Tibial nerve (tissue), 4 donors: ENCODE measurements around the gene KRT80. TPM values are rescaled to one million over a fixed set of nuclear protein-coding genes. Genes with fewer than 3 reads are reported as not detected.

Experiments
- DNase-seq, 2 donors: peaks; one replicate each; pipeline ENCODE4 v3.0.0-alpha.2; 2019; ENCODE audit warnings: low spot score in 2 of 2
- H3K27ac ChIP-seq, 4 donors: fragments of 200-600 bp; sonication (generic) in 3 of 4; one replicate each; pipeline ENCODE4 v1.5.1; 2017 to 2019; ENCODE audit warnings: mild to moderate bottlenecking in 1 of 4
- H3K27me3 ChIP-seq, 2 donors: fragments of 200-600 bp; sonication (generic) in 1 of 2; one replicate each; pipeline versions ENCODE4 v1.5.1 to v1.6.0; 2017 to 2019
- H3K36me3 ChIP-seq, 3 donors: fragments of 200-600 bp; sonication (generic); one replicate each; pipeline ENCODE4 v1.5.1; 2018 to 2019
- H3K4me1 ChIP-seq, 4 donors: fragments of 200-600 bp; sonication (generic) in 3 of 4; one replicate each; pipeline ENCODE4 v1.5.1; 2017 to 2019
- H3K4me3 ChIP-seq, 4 donors: fragments of 200-600 bp; sonication (generic) in 3 of 4; one replicate each; pipeline ENCODE4 v1.5.1; 2017 to 2019; ENCODE audit warnings: mild to moderate bottlenecking in 1 of 4, moderate library complexity in 1 of 4
- H3K9me3 ChIP-seq, 4 donors: fragments of 200-600 bp; sonication (generic) in 3 of 4; one replicate each; pipeline ENCODE4 v1.5.1; 2017 to 2019
- EP300 ChIP-seq, 2 donors: sonication (generic); formaldehyde crosslinking; IDR thresholded peaks; one replicate each; pipeline ENCODE4 v1.6.1; 2017; ENCODE audit warnings: antibody characterized with exemption in 2 of 2, mild to moderate bottlenecking in 1 of 2
- POLR2A ChIP-seq, 2 donors: fragments of 450-650 bp; IDR thresholded peaks; one replicate each; pipeline ENCODE4 v1.6.1; 2017; ENCODE audit warnings: antibody characterized with exemption in 2 of 2, mild to moderate bottlenecking in 2 of 2, moderate library complexity in 2 of 2
- WGBS, 2 donors: methylation state at CpG; one replicate each; pipeline ENCODE4 v1.1.5; 2018; 5-methylcytosine and 5-hydroxymethylcytosine counted together
- total RNA-seq, 4 donors: library from RNA; depleted of rRNA; stranded (reverse); fragments of >200 nt; gene quantifications; one replicate each; pipeline ENCODE4 v1.1.0, GENCODE V29; 2016
- TF ChIP-seq, protein P1 (sequence below), 5 experiments: fragments of 200-600 bp in 3 of 5; fragments of 450-650 bp in 2 of 5; sonication (generic) in 3 of 5; IDR thresholded peaks; one replicate each; pipeline ENCODE4 v1.5.1; 2016 to 2019; ENCODE audit warnings: antibody characterized with exemption in 5 of 5, mild to moderate bottlenecking in 3 of 5, moderate library complexity in 2 of 5

KRT80 gene
- total RNA-seq, 4 donors from 2014 or later = not detected

DNA sequence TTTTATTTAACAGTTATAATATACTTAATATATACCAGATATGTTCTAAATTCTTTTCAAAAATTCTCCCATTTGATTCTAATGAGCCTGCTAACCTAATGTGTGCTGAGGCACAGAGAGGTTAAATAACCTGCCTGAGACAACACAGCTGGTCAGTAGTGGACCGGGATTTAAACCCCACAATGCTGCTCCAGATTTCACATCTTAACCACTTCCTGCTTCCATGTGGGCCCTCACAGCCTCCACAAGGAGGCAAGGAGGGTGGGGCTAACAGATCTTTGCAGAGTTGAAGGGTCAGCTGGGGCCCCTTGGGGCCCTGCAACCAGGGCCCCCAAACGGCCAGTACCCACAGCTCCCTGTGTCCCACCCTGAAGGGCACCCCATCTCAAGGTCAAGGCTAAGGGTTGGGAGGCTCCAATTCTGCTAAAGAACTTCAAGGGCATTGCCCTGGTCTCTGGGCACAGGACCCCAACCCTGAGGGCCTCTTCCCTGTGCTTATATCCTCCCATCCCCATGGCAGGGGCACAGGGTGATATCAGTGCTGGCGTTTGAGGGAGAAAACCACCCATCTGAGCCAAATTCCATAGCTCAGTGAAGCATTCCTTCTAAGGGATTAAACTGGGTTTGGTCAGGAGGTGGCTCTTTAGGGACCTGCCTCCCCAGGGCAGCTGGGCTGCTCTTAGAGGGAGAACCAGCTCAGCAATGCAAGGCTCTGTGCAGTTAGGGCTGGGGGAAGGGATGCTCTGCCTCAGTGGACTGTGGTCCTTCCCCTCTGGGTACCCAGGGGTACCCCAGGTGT lies 2.2 kb downstream of the KRT80 start:
- no peaks in the 10 kb centered on the region for H3K9me3 ChIP-seq
- TF ChIP-seq, protein P1, sequence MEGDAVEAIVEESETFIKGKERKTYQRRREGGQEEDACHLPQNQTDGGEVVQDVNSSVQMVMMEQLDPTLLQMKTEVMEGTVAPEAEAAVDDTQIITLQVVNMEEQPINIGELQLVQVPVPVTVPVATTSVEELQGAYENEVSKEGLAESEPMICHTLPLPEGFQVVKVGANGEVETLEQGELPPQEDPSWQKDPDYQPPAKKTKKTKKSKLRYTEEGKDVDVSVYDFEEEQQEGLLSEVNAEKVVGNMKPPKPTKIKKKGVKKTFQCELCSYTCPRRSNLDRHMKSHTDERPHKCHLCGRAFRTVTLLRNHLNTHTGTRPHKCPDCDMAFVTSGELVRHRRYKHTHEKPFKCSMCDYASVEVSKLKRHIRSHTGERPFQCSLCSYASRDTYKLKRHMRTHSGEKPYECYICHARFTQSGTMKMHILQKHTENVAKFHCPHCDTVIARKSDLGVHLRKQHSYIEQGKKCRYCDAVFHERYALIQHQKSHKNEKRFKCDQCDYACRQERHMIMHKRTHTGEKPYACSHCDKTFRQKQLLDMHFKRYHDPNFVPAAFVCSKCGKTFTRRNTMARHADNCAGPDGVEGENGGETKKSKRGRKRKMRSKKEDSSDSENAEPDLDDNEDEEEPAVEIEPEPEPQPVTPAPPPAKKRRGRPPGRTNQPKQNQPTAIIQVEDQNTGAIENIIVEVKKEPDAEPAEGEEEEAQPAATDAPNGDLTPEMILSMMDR (IDR thresholded peaks at IDR 0.05) = no peak
- TF ChIP-seq POLR2A (IDR thresholded peaks at IDR 0.05) (no peak), EP300 (IDR thresholded peaks at IDR 0.05) (no peak)
- WGBS, 2 donors = 32 to 39% methylated on average over 3 of the region's 3 CpGs
- H3K4me3 ChIP-seq = no peak overlapping the region
- H3K27ac ChIP-seq = no peak overlapping the region
- peaks cover 0 to 45% (median 10%) of the 10 kb centered on the region in 4 donors for H3K4me1 ChIP-seq
- no peak for DNase-seq
- no peaks in the 10 kb centered on the region for H3K36me3 ChIP-seq
- H3K27me3 ChIP-seq = no peaks in the 10 kb centered on the region

DNA sequence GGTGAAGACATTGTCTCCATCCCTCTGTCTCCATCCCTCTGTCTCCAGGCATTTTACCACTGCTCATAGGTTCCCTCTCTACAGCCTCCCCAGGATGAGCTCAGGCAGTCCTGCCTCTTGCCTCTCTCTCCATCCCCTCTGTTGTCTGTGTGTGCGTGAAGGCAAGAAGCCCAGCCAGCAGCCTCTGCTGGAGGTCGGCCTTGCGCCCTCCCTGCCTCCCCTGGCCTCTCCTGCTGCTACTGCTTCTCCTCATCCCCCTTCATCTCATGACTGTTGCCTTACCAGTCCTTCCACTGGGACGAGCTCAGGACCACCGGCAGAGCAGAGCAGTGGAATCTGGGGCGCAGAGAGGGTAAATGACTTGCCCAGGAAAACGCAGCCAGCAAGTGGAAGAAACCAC lies 3.2 kb downstream of the KRT80 start:
- TF ChIP-seq POLR2A (IDR thresholded peaks at IDR 0.05) = no peak
- Histone ChIP-seq H3K4me1 (peaks cover 0 to 40% (median 10%) of the 10 kb centered on the region in 4 donors), H3K27ac (no peak overlapping the region), H3K4me3 (no peak overlapping the region), H3K9me3 (no peaks in the 10 kb centered on the region), H3K27me3 (no peaks in the 10 kb centered on the region), H3K36me3 (no peaks in the 10 kb centered on the region)
- WGBS, 2 donors = 87 to 93% methylated on average over 7 of the region's 7 CpGs
- no peak for DNase-seq

DNA sequence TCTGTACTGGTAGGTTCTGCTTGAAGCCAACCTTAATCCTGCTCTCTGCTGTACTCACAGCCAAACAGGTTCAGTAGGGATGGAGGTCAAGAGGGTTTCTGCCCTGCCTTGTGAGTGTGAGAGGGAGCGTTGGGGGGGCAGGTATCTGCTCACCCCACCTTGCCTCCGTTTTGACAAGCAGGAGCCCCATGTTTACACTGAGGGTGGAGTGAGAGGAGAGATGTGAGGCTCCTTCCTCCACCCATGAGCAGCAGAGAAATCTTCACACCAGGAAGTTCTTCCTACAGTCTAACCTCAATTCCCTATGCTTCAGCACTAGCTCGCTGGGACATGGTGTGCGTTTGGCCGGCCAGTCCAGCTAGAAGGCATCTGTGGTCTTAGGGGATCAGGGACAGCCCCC lies 4.2 kb downstream of the KRT80 start:
- WGBS, 2 donors = 90 to 91% methylated on average over 5 of the region's 5 CpGs
- Histone ChIP-seq H3K9me3 (no peaks in the 10 kb centered on the region), H3K4me1 (peaks cover 0 to 30% (median 10%) of the 10 kb centered on the region in 4 donors), H3K36me3 (no peaks in the 10 kb centered on the region), H3K27ac (no peak overlapping the region), H3K4me3 (no peak overlapping the region), H3K27me3 (no peaks in the 10 kb centered on the region)
- TF ChIP-seq EP300 (IDR thresholded peaks at IDR 0.05) = no peak
- TF ChIP-seq, protein P1 (IDR thresholded peaks at IDR 0.05) = no peak
- TF ChIP-seq POLR2A (IDR thresholded peaks at IDR 0.05) = no peak
- no peak for DNase-seq

DNA sequence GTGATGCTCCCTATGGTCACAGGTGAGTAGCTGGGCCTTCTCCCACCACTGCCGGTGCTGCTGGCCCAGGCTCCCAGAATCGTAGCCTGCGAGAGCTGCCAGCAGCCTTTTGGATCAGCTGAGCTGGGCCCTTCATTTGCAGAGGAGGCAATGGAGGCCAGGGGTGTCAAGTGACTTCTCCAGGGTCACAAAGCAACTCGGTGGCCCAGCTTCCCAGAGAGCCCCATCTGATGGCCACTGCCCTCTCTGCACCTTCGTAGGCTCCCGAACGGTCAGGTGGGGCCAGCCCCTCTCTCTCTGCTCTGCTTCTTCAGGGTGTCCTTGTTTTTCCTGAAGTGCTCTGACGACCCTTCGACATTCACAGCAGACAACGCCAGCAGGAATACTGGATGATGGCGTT lies 4.6 kb downstream of the KRT80 start:
- H3K4me1 ChIP-seq = peaks cover 0 to 25% (median 8%) of the 10 kb centered on the region in 4 donors
- no peak overlapping the region for H3K4me3 ChIP-seq
- 88 to 94% methylated on average over 11 of the region's 11 CpGs for WGBS, 2 donors
- no peaks in the 10 kb centered on the region for H3K9me3 ChIP-seq
- H3K27ac ChIP-seq = no peak overlapping the region
- DNase-seq = no peak
- no peaks in the 10 kb centered on the region for H3K27me3 ChIP-seq
- no peak for TF ChIP-seq POLR2A (IDR thresholded peaks at IDR 0.05)
- no peak for TF ChIP-seq EP300 (IDR thresholded peaks at IDR 0.05)
- TF ChIP-seq, protein P1 (IDR thresholded peaks at IDR 0.05) = no peak
- no peaks in the 10 kb centered on the region for H3K36me3 ChIP-seq

DNA sequence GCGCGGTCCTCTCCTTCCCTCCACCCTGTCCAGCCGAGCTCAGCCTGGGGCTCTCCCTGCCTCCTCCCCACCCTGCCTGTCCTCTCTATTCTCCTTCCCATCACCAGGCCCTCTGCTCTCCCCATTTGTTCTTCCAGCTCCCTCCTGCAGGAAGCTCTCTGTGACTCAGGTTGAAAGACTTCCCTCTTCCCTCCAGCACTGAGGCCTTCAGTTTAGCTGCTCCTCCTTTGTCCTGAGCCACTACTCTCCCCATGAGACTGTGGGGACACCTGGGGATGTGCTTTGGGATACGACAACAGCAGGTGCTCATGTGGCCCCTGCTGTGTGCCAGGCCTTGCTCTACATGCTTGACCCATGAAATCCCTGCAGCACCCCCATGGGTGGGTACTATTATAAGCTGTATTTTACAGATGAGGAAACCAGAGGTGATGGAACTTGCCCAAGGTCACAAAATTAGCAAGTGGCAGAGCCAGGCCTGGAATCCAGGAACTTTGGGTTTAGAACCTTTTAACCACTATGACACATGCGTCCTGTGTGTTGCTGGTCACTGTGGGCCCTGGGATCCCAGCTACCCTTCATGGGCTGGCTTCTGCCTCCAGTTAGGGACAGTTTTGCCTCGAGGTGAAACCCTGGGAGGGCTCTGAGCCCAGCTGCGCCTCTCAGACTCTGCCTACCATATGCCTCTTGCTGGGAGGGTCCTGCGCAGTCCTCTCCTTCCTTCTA lies 5.5 kb downstream of the KRT80 start:
- no peak for DNase-seq
- Histone ChIP-seq H3K4me3 (no peak overlapping the region), H3K4me1 (peaks cover 0 to 16% (median 0%) of the 10 kb centered on the region in 4 donors), H3K9me3 (no peaks in the 10 kb centered on the region), H3K27ac (peak overlapping the region in 1 of 4 donors; percentile 4), H3K36me3 (no peaks in the 10 kb centered on the region), H3K27me3 (no peaks in the 10 kb centered on the region)
- TF ChIP-seq, protein P1 (IDR thresholded peaks at IDR 0.05) = no peak
- no peak for TF ChIP-seq EP300 (IDR thresholded peaks at IDR 0.05)
- 83 to 86% methylated on average over 8 of the region's 8 CpGs for WGBS, 2 donors
